Gastrocnemius medialis (tissue), 4 donors: Measurements from ENCODE around the gene IARS2. TPM values are rescaled to one million over a fixed set of nuclear protein-coding genes. Genes with fewer than 3 reads are reported as not detected.
"Not testable (repeated sequence)": the region's sequence is repeated elsewhere in the genome, so short reads cannot be mapped to it uniquely, and the experiment has no call there.

Experiments
- ATAC-seq, 2 donors: fragments of 150-250 bp; one replicate each; pipeline ENCODE4 v1.9.1; 2016
- DNase-seq, 2 donors: peaks; one replicate each; pipeline ENCODE4 v3.0.0-alpha.2; 2019
- H3K27ac ChIP-seq, 4 donors: fragments of 200-600 bp; sonication (generic); 1 replicate in 1 of 4; 2 replicates in 3 of 4; pipeline ENCODE4 v1.5.1; 2016 to 2018; ENCODE audit warnings: mild to moderate bottlenecking in 2 of 4, moderate library complexity in 1 of 4
- H3K27me3 ChIP-seq, 3 donors: fragments of 200-600 bp; sonication (generic) in 2 of 3; 1 replicate in 1 of 3; 2 replicates in 2 of 3; pipeline versions ENCODE4 v1.5.1 to v1.6.0; 2016 to 2019; ENCODE audit warnings: mild to moderate bottlenecking in 1 of 3, moderate library complexity in 1 of 3
- H3K36me3 ChIP-seq, 2 donors: fragments of 200-600 bp; sonication (generic) in 1 of 2; one replicate each; pipeline ENCODE4 v1.5.1; 2017 to 2018
- H3K4me1 ChIP-seq, 2 donors: fragments of 200-600 bp; sonication (generic) in 1 of 2; one replicate each; pipeline ENCODE4 v1.5.1; 2016 to 2017; ENCODE audit warnings: mild to moderate bottlenecking in 2 of 2
- H3K4me3 ChIP-seq, 4 donors: fragments of 200-600 bp; sonication (generic) in 3 of 4; 1 replicate in 1 of 4; 2 replicates in 3 of 4; pipeline ENCODE4 v1.5.1; 2016 to 2019; ENCODE audit warnings: mild to moderate bottlenecking in 2 of 4
- H3K9me3 ChIP-seq, 3 donors: fragments of 200-600 bp; sonication (generic) in 2 of 3; 1 replicate in 1 of 3; 2 replicates in 2 of 3; pipeline ENCODE4 v1.5.1; 2016 to 2019
- POLR2A ChIP-seq, 2 donors: fragments of 450-650 bp; IDR thresholded peaks; one replicate each; pipeline ENCODE4 v1.6.1; 2017; ENCODE audit warnings: antibody characterized with exemption in 2 of 2, mild to moderate bottlenecking in 2 of 2, moderate library complexity in 2 of 2
- in situ Hi-C, 4 donors: fragments of 200-750 bp; cut with MboI; loops; one replicate each; pipeline versions ENCODE4 v1.15.0 to v1.8.0; 2017; ENCODE audit warnings: low sequenced_read_pairs in 4 of 4
- intact Hi-C: fragments of 100-400 bp; cut with DNase I; formaldehyde crosslinking; loops from one replicate; pipeline ENCODE4 v1.15.1; 2023; ENCODE audit warnings: low total_unique reads
- total RNA-seq, 4 donors: library from RNA; depleted of rRNA; stranded (reverse); fragments of >200 nt; gene quantifications; one replicate each; pipeline versions ENCODE4 v1.1.0 to v1.2.3, GENCODE V29; 2016
- TF ChIP-seq, protein P1 (sequence below), 5 experiments: fragments of 450-650 bp in 3 of 5; fragments of 200-600 bp in 2 of 5; sonication (generic) in 2 of 5; IDR thresholded peaks in 4 of 5; conservative IDR thresholded peaks in 1 of 5; 1 replicate in 4 of 5; 2 replicates in 1 of 5; pipeline ENCODE4 v1.5.1; 2016 to 2019; ENCODE audit warnings: antibody characterized with exemption in 5 of 5, mild to moderate bottlenecking in 3 of 5, moderate library complexity in 3 of 5

The IARS2 gene
- total RNA-seq, 4 donors from 2014 or later = 64.7 to 83.6 (median 74.6) TPM

DNA sequence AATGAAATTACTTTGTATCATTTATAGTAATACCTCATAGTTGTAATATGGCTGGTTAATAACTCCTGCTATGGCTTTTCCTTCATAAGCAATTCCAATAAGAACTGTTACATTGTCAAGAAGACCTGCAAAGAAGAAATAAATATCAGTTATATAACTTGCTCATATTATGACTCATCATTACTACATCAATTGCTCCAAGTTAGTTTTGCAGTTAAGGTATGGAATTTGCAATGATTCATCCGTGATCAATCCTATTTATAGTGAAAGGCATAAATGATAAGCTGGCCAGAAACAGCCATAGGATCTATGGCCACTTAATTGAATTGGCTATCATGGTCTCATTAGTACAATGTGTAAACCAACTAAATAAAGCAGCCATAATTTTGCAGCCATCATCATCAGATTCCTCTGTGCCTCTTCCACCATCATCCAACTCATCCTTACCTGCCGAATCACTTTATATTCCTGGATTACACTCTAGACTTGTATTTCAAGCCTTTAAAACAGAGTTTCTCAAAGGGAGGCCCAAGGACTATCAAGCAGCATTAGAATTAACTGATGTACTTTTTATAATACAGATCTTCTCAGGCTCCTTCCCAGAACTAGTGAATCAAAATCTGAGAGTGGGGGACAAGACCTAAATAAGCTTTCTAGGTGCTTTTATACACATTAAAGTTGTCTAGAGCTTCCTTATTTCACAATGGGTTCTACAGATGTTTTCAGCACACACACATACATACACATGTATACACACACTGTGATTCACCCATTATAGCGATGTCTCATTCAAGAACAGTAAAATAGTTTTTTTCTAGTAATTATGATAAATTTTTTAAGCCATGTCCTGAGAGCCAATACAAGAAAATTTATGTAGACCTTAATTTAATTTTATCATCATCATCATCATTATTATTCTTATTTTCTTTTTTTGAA lies 26.4 kb upstream of the IARS2 start:
- no peaks in the 10 kb centered on the region for H3K9me3 ChIP-seq
- H3K36me3 ChIP-seq = peaks cover 0 to 47% of the 10 kb centered on the region in 2 donors
- H3K4me3 ChIP-seq = no peak overlapping the region
- in situ Hi-C loops (no loop called here), intact Hi-C loops (no loop called here)
- H3K4me1 ChIP-seq = no peaks in the 10 kb centered on the region
- H3K27me3 ChIP-seq = no peaks in the 10 kb centered on the region
- TF ChIP-seq POLR2A (IDR thresholded peaks at IDR 0.05) = no peak
- TF ChIP-seq, protein P1, sequence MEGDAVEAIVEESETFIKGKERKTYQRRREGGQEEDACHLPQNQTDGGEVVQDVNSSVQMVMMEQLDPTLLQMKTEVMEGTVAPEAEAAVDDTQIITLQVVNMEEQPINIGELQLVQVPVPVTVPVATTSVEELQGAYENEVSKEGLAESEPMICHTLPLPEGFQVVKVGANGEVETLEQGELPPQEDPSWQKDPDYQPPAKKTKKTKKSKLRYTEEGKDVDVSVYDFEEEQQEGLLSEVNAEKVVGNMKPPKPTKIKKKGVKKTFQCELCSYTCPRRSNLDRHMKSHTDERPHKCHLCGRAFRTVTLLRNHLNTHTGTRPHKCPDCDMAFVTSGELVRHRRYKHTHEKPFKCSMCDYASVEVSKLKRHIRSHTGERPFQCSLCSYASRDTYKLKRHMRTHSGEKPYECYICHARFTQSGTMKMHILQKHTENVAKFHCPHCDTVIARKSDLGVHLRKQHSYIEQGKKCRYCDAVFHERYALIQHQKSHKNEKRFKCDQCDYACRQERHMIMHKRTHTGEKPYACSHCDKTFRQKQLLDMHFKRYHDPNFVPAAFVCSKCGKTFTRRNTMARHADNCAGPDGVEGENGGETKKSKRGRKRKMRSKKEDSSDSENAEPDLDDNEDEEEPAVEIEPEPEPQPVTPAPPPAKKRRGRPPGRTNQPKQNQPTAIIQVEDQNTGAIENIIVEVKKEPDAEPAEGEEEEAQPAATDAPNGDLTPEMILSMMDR (IDR thresholded peaks at IDR 0.05 in 4 of 5, conservative IDR thresholded peaks at IDR 0.05 in 1 of 5) = no peak
- no peak for DNase-seq
- H3K27ac ChIP-seq = no peak overlapping the region
- ATAC-seq = no peak

DNA sequence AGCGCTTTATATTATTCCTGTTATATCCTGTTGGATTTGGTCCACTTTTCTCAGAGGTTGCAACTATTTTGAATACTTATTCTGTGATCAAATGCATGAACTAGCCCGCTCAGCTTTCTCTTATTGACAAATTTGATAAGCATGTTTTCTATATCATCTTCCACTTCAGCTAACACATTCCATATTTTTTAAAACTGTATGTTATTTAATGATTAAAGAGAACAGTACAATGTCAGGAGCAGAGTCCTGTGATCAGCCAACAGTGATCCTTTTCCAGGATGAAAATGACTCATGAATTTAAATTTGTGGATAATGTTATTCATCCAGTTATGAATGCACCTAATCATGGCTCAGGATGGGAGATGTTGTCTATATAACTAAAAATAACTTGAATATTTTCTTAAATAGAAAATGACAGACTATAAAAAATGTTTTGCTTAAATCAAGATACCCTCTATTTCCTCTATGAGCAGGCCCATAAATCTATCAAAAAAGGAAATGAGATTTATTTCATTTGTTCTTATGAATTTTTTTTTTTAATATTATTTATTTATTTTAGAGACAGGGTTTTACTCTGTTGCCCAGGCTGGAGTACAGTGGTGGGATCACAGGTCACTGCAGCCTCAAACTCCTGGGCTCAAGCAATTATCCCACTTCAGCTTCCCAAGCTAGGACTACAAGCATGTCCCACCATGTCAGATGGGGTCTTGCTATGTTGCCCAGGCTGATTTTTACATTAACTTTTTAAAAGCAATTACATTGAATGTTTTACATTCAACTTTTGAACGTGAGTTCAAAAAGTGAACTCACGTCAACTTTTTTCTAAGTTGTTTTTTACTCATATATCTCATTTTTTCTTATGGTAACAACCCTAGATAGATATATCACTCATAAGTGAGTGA lies 16.8 kb upstream of the IARS2 start:
- ATAC-seq (no peak), DNase-seq (no peak)
- Histone ChIP-seq H3K4me1 (no peaks in the 10 kb centered on the region), H3K27ac (no peak overlapping the region), H3K27me3 (no peaks in the 10 kb centered on the region), H3K9me3 (no peaks in the 10 kb centered on the region), H3K4me3 (no peak overlapping the region), H3K36me3 (peaks cover 0 to 17% of the 10 kb centered on the region in 2 donors)
- TF ChIP-seq, protein P1 (IDR thresholded peaks at IDR 0.05 in 4 of 5, conservative IDR thresholded peaks at IDR 0.05 in 1 of 5) = no peak
- no peak for TF ChIP-seq POLR2A (IDR thresholded peaks at IDR 0.05)
- in situ Hi-C loops = no loop called here
- intact Hi-C loops = no loop called here

DNA sequence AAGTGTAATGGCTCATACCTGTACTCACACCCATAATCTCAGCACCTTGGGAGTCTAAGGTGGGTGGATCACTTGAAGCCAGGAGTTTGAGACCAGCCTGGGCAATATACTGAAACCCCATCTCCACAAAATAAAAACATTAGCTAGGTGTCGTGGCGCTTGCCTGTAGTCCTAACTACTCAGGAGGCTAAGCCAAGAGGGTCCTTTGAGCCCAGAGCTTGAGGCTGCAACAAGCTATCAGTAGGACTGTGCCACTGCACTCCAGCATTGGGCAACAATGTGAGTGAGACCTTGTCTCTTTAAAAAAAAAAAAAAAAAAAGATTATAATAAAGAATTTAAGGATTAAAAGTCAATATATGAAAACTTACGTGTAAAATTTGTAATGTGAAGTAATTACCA lies 16.0 kb upstream of the IARS2 start:
- Histone ChIP-seq H3K9me3 (no peaks in the 10 kb centered on the region), H3K4me3 (no peak overlapping the region), H3K36me3 (peaks cover 0 to 11% of the 10 kb centered on the region in 2 donors), H3K27me3 (no peaks in the 10 kb centered on the region), H3K4me1 (no peaks in the 10 kb centered on the region), H3K27ac (no peak overlapping the region)
- no peak for TF ChIP-seq POLR2A (IDR thresholded peaks at IDR 0.05)
- TF ChIP-seq, protein P1 (IDR thresholded peaks at IDR 0.05 in 4 of 5, conservative IDR thresholded peaks at IDR 0.05 in 1 of 5) = no peak
- intact Hi-C loops (no loop called here), in situ Hi-C loops (no loop called here)
- DNase-seq (no peak), ATAC-seq (no peak)

DNA sequence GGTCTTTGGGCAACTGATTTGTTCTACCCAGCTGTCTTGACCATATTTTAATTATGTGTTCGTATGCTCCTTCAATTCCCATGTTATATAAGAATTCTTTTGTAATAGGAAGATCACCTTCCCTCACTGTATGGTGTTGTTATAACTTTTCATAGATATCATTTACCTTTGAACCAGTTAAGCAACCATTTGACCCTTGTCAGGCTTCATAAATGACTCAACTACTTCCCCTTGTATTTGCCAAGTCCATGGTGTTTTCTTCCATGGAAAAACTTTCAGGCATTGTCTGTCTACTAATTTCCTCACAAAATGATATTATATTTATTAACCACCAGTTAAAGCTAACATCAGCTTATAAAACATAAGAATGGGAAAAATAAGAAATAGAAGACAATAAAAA lies 9.5 kb upstream of the IARS2 start:
- in situ Hi-C loops (no loop called here), intact Hi-C loops (no loop called here)
- Histone ChIP-seq H3K27me3 (no peaks in the 10 kb centered on the region), H3K4me3 (no peak overlapping the region), H3K36me3 (no peaks in the 10 kb centered on the region), H3K9me3 (no peaks in the 10 kb centered on the region), H3K27ac (no peak overlapping the region), H3K4me1 (peaks cover 3 to 4% of the 10 kb centered on the region in 2 donors)
- TF ChIP-seq, protein P1 (IDR thresholded peaks at IDR 0.05 in 4 of 5, conservative IDR thresholded peaks at IDR 0.05 in 1 of 5) = no peak
- TF ChIP-seq POLR2A (IDR thresholded peaks at IDR 0.05) = no peak
- no peak for DNase-seq
- ATAC-seq = no peak

DNA sequence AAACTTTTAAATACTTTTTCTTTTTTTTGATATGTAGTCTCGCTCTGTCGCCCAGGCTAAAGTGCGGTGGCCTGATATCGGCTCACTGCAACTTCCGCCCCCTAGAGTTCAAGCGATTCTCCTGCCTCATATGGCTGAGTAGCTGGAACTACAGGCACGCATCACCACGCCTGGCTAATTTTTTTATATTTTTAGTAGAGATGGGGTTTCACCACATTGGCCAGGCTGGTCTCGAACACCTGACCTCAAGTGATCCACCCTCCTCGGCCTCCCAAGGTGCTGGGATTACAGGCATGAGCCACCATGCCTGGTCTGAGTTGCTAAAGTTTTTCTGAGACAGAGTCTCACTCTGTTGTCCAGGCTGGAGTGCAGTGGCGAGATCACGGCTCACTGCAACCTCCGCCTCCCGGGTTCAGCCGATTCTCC lies 7.7 kb upstream of the IARS2 start:
- intact Hi-C loops, in situ Hi-C loops: not testable (repeated sequence)

More for the DNA sequence above, 7.7 kb upstream of the IARS2 start:
- H3K9me3 ChIP-seq, H3K27ac ChIP-seq, DNase-seq, ATAC-seq, H3K4me3 ChIP-seq, H3K36me3 ChIP-seq, H3K27me3 ChIP-seq, H3K4me1 ChIP-seq: not testable (repeated sequence)
